HG02678 (cell line): ENCODE measurements around the gene PLA2G4A.

Experiments
- ATAC-seq: cut with Tn5 transposase; IDR thresholded peaks from one replicate; pipeline ENCODE4 v1.9.1; 2021; ENCODE audit warnings: mild to moderate bottlenecking, moderate library complexity; ENCODE audit not compliant: unreplicated experiment

PLA2G4A gene

GRCh38 chr1:186974774-186975181 lies 146.0 kb downstream of the PLA2G4A start:
- no peak for ATAC-seq

- no peak for ATAC-seq
Measured at GRCh38 chr1:186975220-186975619, 146.5 kb downstream of the PLA2G4A start.

- ATAC-seq, result no peak
Measured at GRCh38 chr1:186976700-186977099, 148.0 kb downstream of the PLA2G4A start.

GRCh38 chr1:186977266-186977957 lies 148.7 kb downstream of the PLA2G4A start:
- ATAC-seq, result no peak

GRCh38 chr1:186978596-186979556 lies 150.1 kb downstream of the PLA2G4A start:
- ATAC-seq, result peak; percentile 62

- no peak for ATAC-seq
Measured at GRCh38 chr1:186980400-186980799, 151.7 kb downstream of the PLA2G4A start.

GRCh38 chr1:186982116-186982515 lies 153.4 kb downstream of the PLA2G4A start:
- ATAC-seq, result no peak

- ATAC-seq, result no peak
Measured at GRCh38 chr1:186983327-186983726, 154.6 kb downstream of the PLA2G4A start.

- ATAC-seq, result no peak
Measured at GRCh38 chr1:186984959-186985358, 156.2 kb downstream of the PLA2G4A start.

- peak; percentile 81 for ATAC-seq
Measured at GRCh38 chr1:186985889-186986491, 157.2 kb downstream of the PLA2G4A start.

GRCh38 chr1:186987065-186987464 lies 158.3 kb downstream of the PLA2G4A start:
- ATAC-seq, result no peak

- no peak for ATAC-seq
Measured at GRCh38 chr1:186987769-186988168, 159.0 kb downstream of the PLA2G4A start.

- ATAC-seq, result no peak
Measured at GRCh38 chr1:186993996-186994395, 165.2 kb downstream of the PLA2G4A start.

- ATAC-seq, result no peak
Measured at GRCh38 chr1:186994897-186995296, 166.1 kb downstream of the PLA2G4A start.

- ATAC-seq, result no peak
Measured at GRCh38 chr1:186996816-186997215, 168.1 kb downstream of the PLA2G4A start.

GRCh38 chr1:186997877-186998276 lies 169.1 kb downstream of the PLA2G4A start:
- no peak for ATAC-seq

- no peak for ATAC-seq
Measured at GRCh38 chr1:186999506-186999905, 170.8 kb downstream of the PLA2G4A start.

- ATAC-seq, result no peak
Measured at GRCh38 chr1:187001198-187001889, 172.6 kb downstream of the PLA2G4A start.

- ATAC-seq, result no peak
Measured at GRCh38 chr1:187003353-187003752, 174.6 kb downstream of the PLA2G4A start.

- ATAC-seq, result no peak
Measured at GRCh38 chr1:187006896-187007295, 178.1 kb downstream of the PLA2G4A start.

GRCh38 chr1:187009320-187009719 lies 180.6 kb downstream of the PLA2G4A start:
- ATAC-seq, result no peak
